Trophoblast cell (in vitro differentiated cells and primary cell): ENCODE measurements around the gene SELP.

Source experiments
- DNase-seq, 2 donors: peaks; one replicate each; pipeline ENCODE4 v3.0.0-alpha.2; 2016
- H2AFZ ChIP-seq: 2 replicates; pipeline ENCODE4 v1.6.1; 2013; ENCODE audit warnings: low read length, moderate library complexity, mild to moderate bottlenecking; ENCODE audit not compliant: insufficient read depth, poor library complexity
- H2AK5ac ChIP-seq: 2 replicates; pipeline ENCODE4 v1.6.1; 2013; ENCODE audit warnings: mild to moderate bottlenecking, low read length
- H2BK120ac ChIP-seq: 2 replicates; pipeline ENCODE4 v1.6.1; 2013; ENCODE audit warnings: low read length, mild to moderate bottlenecking, moderate library complexity; ENCODE audit not compliant: insufficient read depth, poor library complexity
- H2BK12ac ChIP-seq: 2 replicates; pipeline ENCODE4 v1.6.1; 2013; ENCODE audit warnings: mild to moderate bottlenecking, low read length, moderate library complexity
- H2BK5ac ChIP-seq: 2 replicates; pipeline ENCODE4 v1.6.1; 2013; ENCODE audit warnings: low read length, low read depth, moderate library complexity, mild to moderate bottlenecking; ENCODE audit not compliant: poor library complexity
- H3K14ac ChIP-seq: 2 replicates; pipeline ENCODE4 v1.6.1; 2013; ENCODE audit warnings: mild to moderate bottlenecking, low read length
- H3K18ac ChIP-seq: 2 replicates; pipeline ENCODE4 v1.6.1; 2013; ENCODE audit warnings: mild to moderate bottlenecking, low read length
- H3K23ac ChIP-seq: 2 replicates; pipeline ENCODE4 v1.6.1; 2013; ENCODE audit warnings: low read length
- H3K27ac ChIP-seq: 2 replicates; pipeline ENCODE4 v1.5.1; 2013; ENCODE audit warnings: low read depth, mild to moderate bottlenecking, inconsistent platforms, low read length, moderate library complexity
- H3K27me3 ChIP-seq: 2 replicates; pipeline ENCODE4 v1.6.1; 2013; ENCODE audit warnings: inconsistent platforms, mild to moderate bottlenecking, low read length, moderate library complexity; ENCODE audit not compliant: insufficient read depth
- H3K36me3 ChIP-seq, 2 experiments: 1 replicate in 1 of 2; 2 replicates in 1 of 2; pipeline ENCODE4 v1.6.1; 2013; ENCODE audit warnings: low read length in 2 of 2, mild to moderate bottlenecking in 2 of 2, moderate library complexity in 1 of 2; ENCODE audit not compliant: insufficient read depth in 2 of 2, control insufficient read depth in 1 of 2
- H3K4ac ChIP-seq: 2 replicates; pipeline ENCODE4 v1.6.1; 2013; ENCODE audit warnings: low read depth, mild to moderate bottlenecking, low read length, moderate library complexity
- H3K4me1 ChIP-seq, 2 experiments: 1 replicate in 1 of 2; 2 replicates in 1 of 2; pipeline ENCODE4 v1.6.1; 2013; ENCODE audit warnings: low read length in 2 of 2, mild to moderate bottlenecking in 2 of 2, moderate library complexity in 1 of 2; ENCODE audit not compliant: insufficient read depth in 2 of 2, control insufficient read depth in 1 of 2
- H3K4me2 ChIP-seq: 2 replicates; pipeline ENCODE4 v1.6.1; 2013; ENCODE audit warnings: inconsistent platforms, mild to moderate bottlenecking, low read length, moderate library complexity
- H3K4me3 ChIP-seq: 2 replicates; pipeline ENCODE4 v1.5.1; 2013; ENCODE audit warnings: mild to moderate bottlenecking, low read depth, low read length, inconsistent platforms
- H3K79me1 ChIP-seq: one replicate; pipeline ENCODE4 v1.6.1; 2013; ENCODE audit warnings: low read length
- H3K79me2 ChIP-seq: 2 replicates; pipeline ENCODE4 v1.6.1; 2013; ENCODE audit warnings: low read length, mild to moderate bottlenecking; ENCODE audit not compliant: control insufficient read depth, insufficient read depth, poor library complexity
- H3K9ac ChIP-seq: 2 replicates; pipeline ENCODE4 v1.6.1; 2013; ENCODE audit warnings: mild to moderate bottlenecking, low read length
- H3K9me3 ChIP-seq: 2 replicates; pipeline ENCODE4 v1.6.1; 2013; ENCODE audit warnings: low read depth, mild to moderate bottlenecking, control low read depth, inconsistent platforms, low read length; ENCODE audit not compliant: insufficient read depth
- H4K12ac ChIP-seq: 2 replicates; pipeline ENCODE4 v1.6.1; 2013; ENCODE audit warnings: low read depth, mild to moderate bottlenecking, low read length, moderate library complexity
- H4K8ac ChIP-seq: 2 replicates; pipeline ENCODE4 v1.6.1; 2013; ENCODE audit warnings: low read depth, mild to moderate bottlenecking, low read length, moderate library complexity
- H4K91ac ChIP-seq: one replicate; pipeline ENCODE4 v1.6.1; 2013; ENCODE audit warnings: low read depth, mild to moderate bottlenecking, low read length, moderate library complexity
- WGBS: extraction: QIAGEN DNeasy Blood & Tissue Kit; methylation state at CpG from one replicate; pipeline ENCODE4 v1.1.7; 2013; ENCODE audit warnings: missing lambda C conversion rate; ENCODE audit not compliant: insufficient read length, insufficient coverage; ENCODE audit errors: extremely low coverage; 5-methylcytosine and 5-hydroxymethylcytosine counted together

The SELP gene

GRCh38 chr1:169545472-169545871 is 84.5 kb downstream of the SELP start:
- no peaks in the 10 kb centered on the region for H3K36me3 ChIP-seq
- H3K4ac ChIP-seq = no peak overlapping the region
- H2BK5ac ChIP-seq = no peak overlapping the region
- H2BK120ac ChIP-seq = no peak overlapping the region
- H2AFZ ChIP-seq = no peak overlapping the region
- H2BK12ac ChIP-seq = no peak overlapping the region
- H4K91ac ChIP-seq = no peak overlapping the region
- H3K27ac ChIP-seq = no peak overlapping the region
- no peak overlapping the region for H3K9ac ChIP-seq
- no peak overlapping the region for H3K23ac ChIP-seq
- H3K9me3 ChIP-seq = no peaks in the 10 kb centered on the region
- H3K14ac ChIP-seq = no peak overlapping the region
- DNase-seq = no peak
- no peak overlapping the region for H3K18ac ChIP-seq
- H2AK5ac ChIP-seq = no peak overlapping the region
- H3K4me1 ChIP-seq = no peaks in the 10 kb centered on the region
- no peak overlapping the region for H4K8ac ChIP-seq
- H3K4me3 ChIP-seq = no peak overlapping the region
- no peaks in the 10 kb centered on the region for H3K79me1 ChIP-seq
- H3K4me2 ChIP-seq = no peak overlapping the region
- no peaks in the 10 kb centered on the region for H3K27me3 ChIP-seq
- no peak overlapping the region for H4K12ac ChIP-seq
- WGBS = no CpG with 5 or more reads among the region's 2 CpGs
- H3K79me2 ChIP-seq = no peaks in the 10 kb centered on the region

- Histone ChIP-seq H3K27me3 (no peaks in the 10 kb centered on the region), H3K79me1 (no peaks in the 10 kb centered on the region), H3K9me3 (no peaks in the 10 kb centered on the region), H3K23ac (no peak overlapping the region), H3K4me3 (no peak overlapping the region), H3K14ac (no peak overlapping the region), H4K91ac (no peak overlapping the region), H2BK120ac (no peak overlapping the region), H3K9ac (no peak overlapping the region), H3K36me3 (no peaks in the 10 kb centered on the region), H4K12ac (no peak overlapping the region), H3K4ac (no peak overlapping the region), H2AFZ (no peak overlapping the region), H3K27ac (no peak overlapping the region), H3K79me2 (no peaks in the 10 kb centered on the region), H2BK5ac (no peak overlapping the region), H4K8ac (no peak overlapping the region), H3K4me1 (peaks cover 3 to 4% of the 10 kb centered on the region in 2 experiments), H2AK5ac (no peak overlapping the region), H2BK12ac (no peak overlapping the region), H3K18ac (no peak overlapping the region), H3K4me2 (no peak overlapping the region)
- DNase-seq = no peak
- WGBS = no CpG with 5 or more reads among the region's 3 CpGs
These were observed 90.7 kb downstream of the SELP start for GRCh38 chr1:169538998-169539871.
